HG03354 (cell line): ENCODE data around the gene ZFP30.
"Not testable (repeated sequence)": the region's sequence is repeated elsewhere in the genome, so short reads cannot be mapped to it uniquely, and the experiment has no call there.

ENCODE experiments used
- ATAC-seq: cut with Tn5 transposase; IDR thresholded peaks from one replicate; pipeline ENCODE4 v1.9.1; 2021; ENCODE audit warnings: mild to moderate bottlenecking; ENCODE audit not compliant: unreplicated experiment, poor library complexity, severe bottlenecking

ZFP30 gene

GRCh38 chr19:37655301-37655688 is at the start of gene ZFP30:
TSS of gene ZFP30 (minus strand) at chr19:37655465. CDS start at chr19:37647822, 7,643 bp downstream.
- peak; percentile 54 for ATAC-seq

GRCh38 chr19:37699057-37699456 is 43.8 kb upstream of the ZFP30 start:
- ATAC-seq: no peak

- ATAC-seq: no peak
Measured at GRCh38 chr19:37698216-37698615, 43.0 kb upstream of the ZFP30 start.

DNA sequence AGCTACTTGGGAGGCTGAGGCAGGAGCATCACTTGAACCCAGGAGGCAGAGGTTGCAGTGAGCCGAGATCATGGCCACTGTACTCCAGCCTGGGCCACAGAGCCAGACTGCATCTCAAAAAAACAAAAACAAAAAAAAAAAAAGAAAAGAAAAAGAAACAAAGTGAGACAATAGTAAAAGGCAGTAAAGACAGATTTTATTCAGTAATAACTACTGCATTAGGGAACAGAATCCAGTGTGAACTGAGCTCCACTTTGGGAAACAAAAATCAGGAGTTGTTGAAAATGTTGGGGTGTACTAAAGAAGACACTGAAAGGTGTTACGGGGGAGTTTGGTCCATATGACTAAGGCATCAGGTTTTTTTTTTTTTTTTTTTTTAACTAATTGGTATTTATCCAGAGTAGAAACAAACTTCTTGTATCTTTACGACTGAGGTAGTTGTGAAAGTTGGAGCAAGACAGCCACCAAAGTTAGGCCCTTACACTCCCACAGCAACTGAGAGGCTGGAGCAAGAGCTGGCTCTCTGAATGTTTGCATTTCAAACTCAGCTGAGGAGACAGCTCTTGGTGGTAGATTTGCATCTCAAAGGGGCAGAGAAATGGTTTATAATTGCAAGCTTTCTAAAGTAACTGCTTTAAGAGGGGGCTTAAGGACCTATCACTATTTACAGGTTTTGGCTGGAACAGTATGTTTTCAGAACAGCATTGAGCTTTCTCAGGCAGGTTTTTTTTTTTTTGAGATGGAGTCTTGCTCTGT is 40.1 kb upstream of the ZFP30 start:
- ATAC-seq: no peak

GRCh38 chr19:37692956-37693620 is 37.8 kb upstream of the ZFP30 start:
- no peak for ATAC-seq

DNA sequence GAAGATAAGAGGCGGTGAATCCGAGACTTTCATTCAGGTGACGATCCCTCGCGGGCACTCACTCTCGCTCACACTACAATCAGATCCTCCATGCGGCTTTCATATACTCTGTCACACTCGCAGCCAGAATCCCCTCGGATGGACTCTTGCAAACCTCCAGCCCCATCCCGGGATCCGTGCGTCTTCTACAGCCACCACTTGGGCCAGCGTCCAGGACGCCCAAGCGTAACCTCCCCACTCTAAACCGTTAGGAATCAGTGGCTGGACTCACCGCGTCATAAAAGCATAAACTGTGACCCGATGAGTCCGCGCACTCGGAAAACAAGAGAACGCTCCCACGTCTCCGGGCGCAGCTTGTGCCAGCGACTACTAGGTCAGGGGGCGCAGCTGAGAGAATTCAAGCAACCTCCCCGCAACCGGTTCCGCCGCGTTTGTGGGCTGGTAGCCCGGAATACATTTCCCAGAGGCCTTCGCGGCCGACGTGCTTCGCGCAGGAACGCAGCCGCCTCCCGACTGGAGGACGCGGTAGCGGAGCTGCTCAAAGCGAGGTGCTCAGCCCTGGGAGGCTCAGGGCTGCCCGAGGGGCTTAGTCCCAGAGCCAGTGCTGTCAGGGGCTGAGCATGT is 36.7 kb upstream of the ZFP30 start:
- ATAC-seq: no peak

GRCh38 chr19:37683520-37683919 is 28.3 kb upstream of the ZFP30 start:
- no peak for ATAC-seq

- no peak for ATAC-seq
Measured at GRCh38 chr19:37669450-37669914, 14.2 kb upstream of the ZFP30 start.

DNA sequence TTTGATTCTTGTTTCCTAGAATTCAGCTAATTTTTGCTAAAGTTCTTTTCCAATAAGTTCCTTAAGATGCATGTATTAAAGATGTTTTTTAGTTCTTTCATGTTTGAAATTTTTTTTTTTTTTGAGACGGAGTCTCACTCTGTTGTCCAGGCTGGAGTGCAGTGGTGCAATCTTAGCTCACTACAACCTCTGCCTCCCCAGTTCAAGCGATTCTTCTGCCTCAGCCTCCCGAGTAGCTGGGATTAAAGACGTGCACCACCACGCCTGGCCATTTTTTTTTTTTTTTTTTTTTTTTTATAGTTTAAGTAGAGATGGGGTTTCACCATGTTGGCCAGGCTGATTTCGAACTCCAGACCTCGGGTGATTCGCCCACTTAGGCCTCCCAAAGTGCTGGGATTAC is 1.9 kb upstream of the ZFP30 start:
- ATAC-seq: not testable (repeated sequence)

GRCh38 chr19:37655689-37656371 is 565 bp upstream of the ZFP30 start:
- peak; percentile 66 for ATAC-seq

DNA sequence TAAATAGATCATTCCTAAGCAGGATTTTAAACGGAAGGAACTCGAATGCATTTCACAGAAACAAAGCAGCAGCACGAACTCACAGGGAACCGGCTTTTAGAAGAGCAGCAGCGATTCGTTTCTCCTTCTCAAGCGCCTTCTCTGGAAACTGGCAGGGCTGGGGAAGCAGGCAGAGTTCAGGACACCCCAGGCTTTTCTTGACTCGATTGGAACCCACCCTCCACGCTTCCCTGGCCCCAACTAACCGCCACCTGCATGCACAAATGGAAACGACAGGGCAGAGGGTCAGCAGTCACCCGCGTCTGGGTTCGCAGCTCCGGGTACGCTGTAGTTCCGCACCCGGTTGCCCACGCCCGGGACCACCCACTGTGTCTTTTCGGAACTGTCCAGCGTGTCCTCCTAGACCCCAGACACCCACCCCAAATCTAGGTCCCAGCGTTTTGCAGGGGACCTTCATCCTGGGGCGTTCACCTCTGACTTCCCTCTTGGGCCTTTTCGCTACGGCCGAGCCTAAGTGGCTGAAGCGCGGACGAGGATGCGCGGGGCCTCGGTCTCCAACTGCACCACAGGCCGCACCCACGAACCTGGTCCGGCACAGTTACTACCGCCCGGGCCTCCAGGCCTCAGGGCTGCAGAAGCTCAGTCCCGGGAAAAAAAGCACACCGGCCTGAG is 500 bp downstream of the ZFP30 start:
- ATAC-seq: peak; percentile 56

DNA sequence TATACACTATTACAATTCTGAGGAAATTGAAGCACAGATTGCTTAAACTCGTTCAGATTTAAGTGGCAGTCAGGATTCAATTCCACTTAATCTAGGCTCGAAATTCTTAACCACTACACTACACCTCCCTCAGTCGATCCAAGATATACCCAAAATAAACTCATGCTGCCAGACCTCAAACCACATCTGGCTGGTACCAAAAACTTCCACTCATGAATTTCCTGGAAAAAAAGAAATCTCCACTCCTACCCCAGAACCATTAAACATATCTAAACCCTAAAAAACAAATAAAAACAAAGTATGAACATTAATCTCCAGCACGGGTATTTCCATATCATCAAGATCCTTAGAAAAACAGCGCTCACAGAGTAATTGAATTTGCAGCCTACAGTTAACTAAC is 1.1 kb downstream of the ZFP30 start:
- ATAC-seq: no peak

- no peak for ATAC-seq
Measured at GRCh38 chr19:37635076-37636056, 19.9 kb downstream of the ZFP30 start.

DNA sequence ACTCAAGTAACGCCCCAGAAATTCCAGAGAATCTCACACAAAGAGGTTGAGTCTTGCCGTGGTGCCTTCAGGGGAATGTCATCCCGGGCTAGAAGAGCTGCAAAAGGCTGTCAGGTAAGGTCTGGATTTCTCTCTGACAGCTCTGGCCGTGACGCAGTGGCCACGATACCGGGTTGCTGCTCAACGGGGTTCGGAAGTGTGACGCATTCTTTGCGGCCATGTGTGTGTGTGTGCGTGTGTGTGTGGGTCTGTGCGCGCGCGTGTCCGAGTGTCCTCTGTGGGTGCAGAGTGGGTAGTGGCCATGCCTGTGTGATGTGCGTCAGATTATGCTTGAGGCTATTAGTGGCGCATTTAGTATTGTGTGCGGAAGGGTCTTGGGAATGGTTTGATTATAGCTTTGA is 60.3 kb downstream of the ZFP30 start:
- ATAC-seq: peak; percentile 36

- peak; percentile 98 for ATAC-seq
Measured at GRCh38 chr19:37594304-37594981, 60.8 kb downstream of the ZFP30 start, which contains the start of the genes ZNF540 and ZNF571. TSS of gene ZNF540 (plus strand) at chr19:37594876. CDS start at chr19:37598448, 3,572 bp downstream. TSS of gene ZNF571 (minus strand) at chr19:37594792. CDS start at chr19:37586676, 8,116 bp downstream.

GRCh38 chr19:37593996-37594303 is 61.3 kb downstream of the ZFP30 start:
- ATAC-seq: no peak

GRCh38 chr19:37583340-37583739 is 71.9 kb downstream of the ZFP30 start:
- no peak for ATAC-seq

DNA sequence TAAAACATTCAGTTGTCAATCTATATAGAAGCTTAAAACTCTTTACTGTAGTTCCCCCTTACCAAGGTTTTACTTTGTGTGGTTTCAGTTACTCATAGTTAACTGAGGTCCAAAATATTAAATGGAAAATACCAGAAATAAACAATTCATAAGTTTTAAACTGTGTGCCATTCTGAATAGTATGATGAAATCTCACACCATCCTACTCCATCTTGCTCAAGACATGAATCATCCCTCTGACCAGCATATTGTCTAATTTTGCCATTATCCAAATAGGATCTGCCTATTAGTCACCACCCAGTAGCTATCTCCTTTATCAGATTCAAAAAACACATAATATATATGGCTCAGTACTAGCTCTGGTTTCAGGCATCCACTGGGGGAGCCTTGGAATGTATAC is 83.1 kb downstream of the ZFP30 start:
- ATAC-seq: no peak
